ENCODE data around the gene RBMS1.

- TF ChIP-seq, protein P1, sequence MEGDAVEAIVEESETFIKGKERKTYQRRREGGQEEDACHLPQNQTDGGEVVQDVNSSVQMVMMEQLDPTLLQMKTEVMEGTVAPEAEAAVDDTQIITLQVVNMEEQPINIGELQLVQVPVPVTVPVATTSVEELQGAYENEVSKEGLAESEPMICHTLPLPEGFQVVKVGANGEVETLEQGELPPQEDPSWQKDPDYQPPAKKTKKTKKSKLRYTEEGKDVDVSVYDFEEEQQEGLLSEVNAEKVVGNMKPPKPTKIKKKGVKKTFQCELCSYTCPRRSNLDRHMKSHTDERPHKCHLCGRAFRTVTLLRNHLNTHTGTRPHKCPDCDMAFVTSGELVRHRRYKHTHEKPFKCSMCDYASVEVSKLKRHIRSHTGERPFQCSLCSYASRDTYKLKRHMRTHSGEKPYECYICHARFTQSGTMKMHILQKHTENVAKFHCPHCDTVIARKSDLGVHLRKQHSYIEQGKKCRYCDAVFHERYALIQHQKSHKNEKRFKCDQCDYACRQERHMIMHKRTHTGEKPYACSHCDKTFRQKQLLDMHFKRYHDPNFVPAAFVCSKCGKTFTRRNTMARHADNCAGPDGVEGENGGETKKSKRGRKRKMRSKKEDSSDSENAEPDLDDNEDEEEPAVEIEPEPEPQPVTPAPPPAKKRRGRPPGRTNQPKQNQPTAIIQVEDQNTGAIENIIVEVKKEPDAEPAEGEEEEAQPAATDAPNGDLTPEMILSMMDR (IDR thresholded peaks at IDR 0.05) = no peak
- no peak for TF ChIP-seq POLR2A (IDR thresholded peaks at IDR 0.05)
These were observed 135.6 kb downstream of the RBMS1 start for GRCh38 chr2:160358046-160358445.

All from lower leg skin (tissue), 3 donors.